HL-60 (cell line): ENCODE data around the gene EVX2.

ENCODE experiments used
- GABPA ChIP-seq: IDR thresholded peaks from 2 replicates; pipeline ENCODE4 v1.6.1; 2012; ENCODE audit warnings: low read depth
- POLR2AphosphoS5 ChIP-seq: IDR thresholded peaks from 2 replicates; pipeline ENCODE4 v1.6.1; 2012; ENCODE audit warnings: low read depth
- REST ChIP-seq: IDR thresholded peaks from 2 replicates; pipeline ENCODE4 v1.6.1; 2012; ENCODE audit warnings: low read depth; ENCODE audit not compliant: insufficient replicate concordance
- SPI1 ChIP-seq: IDR thresholded peaks from 2 replicates; pipeline ENCODE4 v1.6.1; 2012; ENCODE audit warnings: low read depth, mild to moderate bottlenecking, borderline replicate concordance
- TF ChIP-seq, protein P1 (sequence below): IDR thresholded peaks from one replicate; pipeline ENCODE4 v1.5.1; 2011; ENCODE audit warnings: low read length, control low read depth, inconsistent platforms; ENCODE audit not compliant: insufficient read depth

DNA sequence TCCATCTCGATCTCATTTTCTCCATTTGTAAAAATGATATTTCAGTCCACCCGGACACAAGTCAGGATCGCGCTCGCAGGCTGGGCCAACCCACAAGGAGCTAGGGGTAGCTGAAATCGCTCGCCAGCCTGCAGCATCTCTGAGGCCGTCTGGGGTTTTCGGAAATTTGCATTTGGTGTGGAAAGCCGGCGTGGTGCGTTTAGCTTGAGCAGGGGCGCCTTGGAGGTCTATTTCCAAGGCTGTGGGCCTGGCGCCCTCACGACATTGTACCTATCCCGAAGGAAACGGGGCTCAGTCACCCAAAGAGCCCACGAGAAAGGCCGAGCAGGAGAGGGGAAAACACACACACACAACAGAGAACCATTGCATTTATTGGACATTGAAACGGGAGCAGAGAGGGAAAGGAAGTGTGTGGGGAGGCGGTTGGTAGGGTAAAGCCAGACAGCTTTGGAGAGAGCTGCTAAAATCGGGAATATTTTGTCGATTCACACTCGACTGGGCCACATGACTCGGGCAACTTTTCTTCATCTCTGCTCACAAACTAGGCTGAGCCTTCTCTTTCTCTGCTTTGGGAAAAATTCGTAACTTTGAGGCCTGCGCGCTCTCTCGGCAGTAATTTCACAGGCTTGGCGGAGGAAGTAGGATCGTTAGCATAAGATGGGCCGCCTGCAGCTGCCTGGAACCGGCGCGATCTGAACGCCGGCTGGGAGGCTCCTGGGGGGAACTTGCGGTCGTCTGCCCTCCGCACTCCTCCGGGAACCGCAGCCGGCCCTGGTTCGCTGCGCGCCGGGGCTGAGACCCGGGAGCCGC is 44.6 kb upstream of the EVX2 start:
- TF ChIP-seq, protein P1, sequence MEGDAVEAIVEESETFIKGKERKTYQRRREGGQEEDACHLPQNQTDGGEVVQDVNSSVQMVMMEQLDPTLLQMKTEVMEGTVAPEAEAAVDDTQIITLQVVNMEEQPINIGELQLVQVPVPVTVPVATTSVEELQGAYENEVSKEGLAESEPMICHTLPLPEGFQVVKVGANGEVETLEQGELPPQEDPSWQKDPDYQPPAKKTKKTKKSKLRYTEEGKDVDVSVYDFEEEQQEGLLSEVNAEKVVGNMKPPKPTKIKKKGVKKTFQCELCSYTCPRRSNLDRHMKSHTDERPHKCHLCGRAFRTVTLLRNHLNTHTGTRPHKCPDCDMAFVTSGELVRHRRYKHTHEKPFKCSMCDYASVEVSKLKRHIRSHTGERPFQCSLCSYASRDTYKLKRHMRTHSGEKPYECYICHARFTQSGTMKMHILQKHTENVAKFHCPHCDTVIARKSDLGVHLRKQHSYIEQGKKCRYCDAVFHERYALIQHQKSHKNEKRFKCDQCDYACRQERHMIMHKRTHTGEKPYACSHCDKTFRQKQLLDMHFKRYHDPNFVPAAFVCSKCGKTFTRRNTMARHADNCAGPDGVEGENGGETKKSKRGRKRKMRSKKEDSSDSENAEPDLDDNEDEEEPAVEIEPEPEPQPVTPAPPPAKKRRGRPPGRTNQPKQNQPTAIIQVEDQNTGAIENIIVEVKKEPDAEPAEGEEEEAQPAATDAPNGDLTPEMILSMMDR, result no peak
- TF ChIP-seq GABPA (no peak), POLR2AphosphoS5 (no peak), REST (no peak), SPI1 (no peak)
